RCC 7860 (cell line): ENCODE data around the gene BAG3.

Experiments used
- DNase-seq: peaks from one replicate; pipeline ENCODE4 v3.0.0-alpha.2; 2015; ENCODE audit warnings: low spot score
- FAIRE-seq: peaks from 2 replicates; lab custom pipeline; 2012; peaks lifted over from hg19 to GRCh38; lab: Jason Lieb, UNC

The BAG3 gene

GRCh38 chr10:119665901-119666708, 14.9 kb downstream of the BAG3 start:
- FAIRE-seq (no peak), DNase-seq (no peak)

- DNase-seq (no peak), FAIRE-seq (no peak)
Observed at GRCh38 chr10:119666709-119667004, 15.5 kb downstream of the BAG3 start.

- DNase-seq (peak; percentile 96), FAIRE-seq (peak; percentile 97)
Observed at GRCh38 chr10:119667562-119668328, 16.6 kb downstream of the BAG3 start.

GRCh38 chr10:119668461-119668860, 17.3 kb downstream of the BAG3 start:
- FAIRE-seq: no peak

GRCh38 chr10:119669331-119669730, 18.2 kb downstream of the BAG3 start:
- FAIRE-seq (no peak), DNase-seq (no peak)

More at GRCh38 chr10:119668461-119668860, 17.3 kb downstream of the BAG3 start:
- DNase-seq: no peak

GRCh38 chr10:119669975-119670640, 18.9 kb downstream of the BAG3 start:
- DNase-seq: no peak
- no peak for FAIRE-seq

GRCh38 chr10:119670717-119671116, 19.5 kb downstream of the BAG3 start:
- peak; percentile 52 for DNase-seq
- peak; percentile 38 for FAIRE-seq

GRCh38 chr10:119671381-119671780, 20.2 kb downstream of the BAG3 start:
- DNase-seq (no peak), FAIRE-seq (no peak)

GRCh38 chr10:119672291-119672690, 21.1 kb downstream of the BAG3 start:
- DNase-seq: no peak
- no peak for FAIRE-seq

GRCh38 chr10:119673271-119673670, 22.1 kb downstream of the BAG3 start:
- FAIRE-seq (no peak), DNase-seq (no peak)

- DNase-seq (peak; percentile 58), FAIRE-seq (peak; percentile 27)
Observed at GRCh38 chr10:119675483-119676170, 24.4 kb downstream of the BAG3 start.

GRCh38 chr10:119677126-119677525, 25.9 kb downstream of the BAG3 start:
- DNase-seq: no peak
- FAIRE-seq: no peak

GRCh38 chr10:119677904-119678755, 26.9 kb downstream of the BAG3 start:
- DNase-seq (peak; percentile 27), FAIRE-seq (no peak)

- FAIRE-seq: no peak
Observed at GRCh38 chr10:119679480-119679829, 28.3 kb downstream of the BAG3 start.

GRCh38 chr10:119680050-119680449, 28.9 kb downstream of the BAG3 start:
- DNase-seq: peak; percentile 64
- peak; percentile 54 for FAIRE-seq

More at GRCh38 chr10:119679480-119679829, 28.3 kb downstream of the BAG3 start:
- DNase-seq: no peak

GRCh38 chr10:119680650-119681081, 29.5 kb downstream of the BAG3 start:
- FAIRE-seq (no peak), DNase-seq (no peak)

GRCh38 chr10:119686465-119687191, 35.4 kb downstream of the BAG3 start:
- DNase-seq (peak; percentile 53), FAIRE-seq (no peak)

- no peak for DNase-seq
- no peak for FAIRE-seq
Observed at GRCh38 chr10:119687192-119688032, 36.2 kb downstream of the BAG3 start.
